ENCODE measurements around the gene MILR1. TPM values are rescaled to one million over a fixed set of nuclear protein-coding genes. Genes with fewer than 3 reads are reported as not detected.
"Not testable (repeated sequence)": the region's sequence is repeated elsewhere in the genome, so short reads cannot be mapped to it uniquely, and the experiment has no call there.

The MILR1 gene
- total RNA-seq, 2 donors from 2014 or later, result 10.0 to 28.8 TPM

- Histone ChIP-seq H3K9me3 (no peaks in the 10 kb centered on the region), H3K27me3 (replicated peaks; ENCODE audit: insufficient read depth) (no peaks in the 10 kb centered on the region), H3K4me1 (ENCODE audit: control insufficient read depth in 1 of 2, low read depth in 2 of 2) (peaks cover 0 to 4% of the 10 kb centered on the region in 2 donors), H3K27ac (no peak overlapping the region), H3K36me3 (no peaks in the 10 kb centered on the region), H3K4me3 (peak overlapping the region; percentile 60)
- TF ChIP-seq CTCF (IDR thresholded peaks at IDR 0.05), result no peak
- no peak for ATAC-seq (ENCODE audit: insufficient number of reproducible peaks, low FRiP score, low read depth)
- no peak for DNase-seq (ENCODE audit: low spot score)
Observed at GRCh38 chr17:64411999-64412771, 36.7 kb upstream of the MILR1 start.

GRCh38 chr17:64412944-64413381, 36.0 kb upstream of the MILR1 start:
- no peak for DNase-seq (ENCODE audit: low spot score)
- H3K27me3 ChIP-seq (replicated peaks; ENCODE audit: insufficient read depth), result no peaks in the 10 kb centered on the region
- ATAC-seq (ENCODE audit: insufficient number of reproducible peaks, low FRiP score, low read depth), result no peak
- no peaks in the 10 kb centered on the region for H3K9me3 ChIP-seq
- peaks cover 0 to 4% of the 10 kb centered on the region in 2 donors for H3K4me1 ChIP-seq (ENCODE audit: control insufficient read depth in 1 of 2, low read depth in 2 of 2)
- no peak overlapping the region for H3K27ac ChIP-seq
- H3K36me3 ChIP-seq, result no peaks in the 10 kb centered on the region
- peak overlapping the region; percentile 11 for H3K4me3 ChIP-seq
- no peak for TF ChIP-seq CTCF (IDR thresholded peaks at IDR 0.05)

DNA sequence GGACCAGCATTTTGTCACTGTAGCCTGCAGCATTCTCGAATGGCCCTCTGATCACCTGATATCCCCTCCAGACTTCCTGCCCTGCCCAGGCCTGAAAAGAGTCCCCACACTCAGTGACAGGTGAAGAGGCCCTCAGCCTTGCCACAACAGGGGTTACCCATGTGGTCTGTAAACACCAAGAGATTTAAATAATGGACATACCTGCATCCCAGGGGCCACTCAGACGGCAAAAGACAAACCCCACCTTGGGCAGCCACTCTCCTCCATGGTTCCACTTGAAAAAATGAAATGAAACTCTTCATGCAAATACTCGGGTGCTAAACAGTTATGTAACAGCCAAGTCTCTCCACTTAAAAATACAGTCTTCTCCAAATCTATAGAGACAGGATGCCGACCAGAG, 35.4 kb upstream of the MILR1 start:
- Histone ChIP-seq H3K4me3 (no peak overlapping the region), H3K27ac (no peak overlapping the region), H3K27me3 (replicated peaks; ENCODE audit: insufficient read depth) (no peaks in the 10 kb centered on the region), H3K4me1 (ENCODE audit: control insufficient read depth in 1 of 2, low read depth in 2 of 2) (peaks cover 2 to 4% of the 10 kb centered on the region in 2 donors), H3K36me3 (no peaks in the 10 kb centered on the region), H3K9me3 (no peaks in the 10 kb centered on the region)
- TF ChIP-seq CTCF (IDR thresholded peaks at IDR 0.05), result no peak
- DNase-seq (ENCODE audit: low spot score) (no peak), ATAC-seq (ENCODE audit: insufficient number of reproducible peaks, low FRiP score, low read depth) (no peak)

- DNase-seq (ENCODE audit: low spot score) (no peak), ATAC-seq (ENCODE audit: insufficient number of reproducible peaks, low FRiP score, low read depth) (no peak)
- H3K9me3 ChIP-seq, result no peaks in the 10 kb centered on the region
- no peaks in the 10 kb centered on the region for H3K36me3 ChIP-seq
- peak; percentile 78 for TF ChIP-seq CTCF (IDR thresholded peaks at IDR 0.05)
- H3K27me3 ChIP-seq (replicated peaks; ENCODE audit: insufficient read depth), result no peaks in the 10 kb centered on the region
- no peak overlapping the region for H3K4me3 ChIP-seq
- H3K27ac ChIP-seq, result no peak overlapping the region
- H3K4me1 ChIP-seq (ENCODE audit: control insufficient read depth in 1 of 2, low read depth in 2 of 2), result peaks cover 0 to 7% of the 10 kb centered on the region in 2 donors
Observed at GRCh38 chr17:64418506-64419339, 30.2 kb upstream of the MILR1 start.

- Histone ChIP-seq H3K27ac (no peak overlapping the region), H3K4me3 (no peak overlapping the region), H3K36me3 (no peaks in the 10 kb centered on the region), H3K9me3 (no peaks in the 10 kb centered on the region), H3K4me1 (ENCODE audit: control insufficient read depth in 1 of 2, low read depth in 2 of 2) (peaks cover 0 to 7% of the 10 kb centered on the region in 2 donors), H3K27me3 (replicated peaks; ENCODE audit: insufficient read depth) (no peaks in the 10 kb centered on the region)
- no peak for DNase-seq (ENCODE audit: low spot score)
- TF ChIP-seq CTCF (IDR thresholded peaks at IDR 0.05), result peak; percentile 66
- no peak for ATAC-seq (ENCODE audit: insufficient number of reproducible peaks, low FRiP score, low read depth)
Observed at GRCh38 chr17:64420143-64420670, 28.7 kb upstream of the MILR1 start.

- DNase-seq (ENCODE audit: low spot score); H3K4me3 ChIP-seq; ATAC-seq (ENCODE audit: insufficient number of reproducible peaks, low FRiP score, low read depth); H3K27ac ChIP-seq; H3K36me3 ChIP-seq; H3K27me3 ChIP-seq (replicated peaks; ENCODE audit: insufficient read depth); H3K4me1 ChIP-seq (ENCODE audit: control insufficient read depth in 1 of 2, low read depth in 2 of 2); H3K9me3 ChIP-seq: not testable (repeated sequence)
Observed at GRCh38 chr17:64422121-64422520, 26.8 kb upstream of the MILR1 start.

All from thoracic aorta (tissue), 2 donors.